HG03460 (cell line): ENCODE results near the gene CNP.

Source experiments
- ATAC-seq: cut with Tn5 transposase; IDR thresholded peaks from one replicate; pipeline ENCODE4 v1.9.1; 2021; ENCODE audit not compliant: unreplicated experiment

Gene CNP

GRCh38 chr17:41971721-41972523 lies 5.3 kb downstream of the CNP start:
- no peak for ATAC-seq

- ATAC-seq = no peak
These were observed 6.2 kb downstream of the CNP start for GRCh38 chr17:41972571-41973407.

GRCh38 chr17:41973408-41973811 lies 6.8 kb downstream of the CNP start:
- ATAC-seq = no peak

- ATAC-seq = no peak
These were observed 7.4 kb downstream of the CNP start for GRCh38 chr17:41974031-41974430.

- ATAC-seq = no peak
These were observed 8.1 kb downstream of the CNP start for GRCh38 chr17:41974658-41975057.

- ATAC-seq = no peak
These were observed 8.8 kb downstream of the CNP start for GRCh38 chr17:41975099-41976083.

GRCh38 chr17:41976142-41976768 lies 9.7 kb downstream of the CNP start:
- no peak for ATAC-seq

GRCh38 chr17:41977991-41978390 lies 11.4 kb downstream of the CNP start:
- no peak for ATAC-seq

GRCh38 chr17:41982026-41982760 lies 15.6 kb downstream of the CNP start:
- ATAC-seq = no peak

- ATAC-seq = no peak
These were observed 17.9 kb downstream of the CNP start for GRCh38 chr17:41984454-41984853.

- no peak for ATAC-seq
These were observed 19.3 kb downstream of the CNP start for GRCh38 chr17:41985919-41986318.

GRCh38 chr17:41986634-41987033 lies 20.0 kb downstream of the CNP start:
- ATAC-seq = no peak

GRCh38 chr17:41987642-41988041 lies 21.0 kb downstream of the CNP start:
- no peak for ATAC-seq

- no peak for ATAC-seq
These were observed 21.8 kb downstream of the CNP start for GRCh38 chr17:41988418-41988817.

GRCh38 chr17:41989702-41990419 lies 23.3 kb downstream of the CNP start:
- no peak for ATAC-seq

- no peak for ATAC-seq
These were observed 26.0 kb downstream of the CNP start for GRCh38 chr17:41992576-41992975.

- no peak for ATAC-seq
These were observed 30.2 kb downstream of the CNP start for GRCh38 chr17:41996855-41997164.

GRCh38 chr17:41998497-41998896 lies 31.9 kb downstream of the CNP start:
- ATAC-seq = no peak

GRCh38 chr17:42000413-42001133 lies 34.0 kb downstream of the CNP start:
- ATAC-seq = no peak
